GM18951 (cell line): ENCODE measurements around the gene UBE2D1.

Experiments used
- POLR2A ChIP-seq: IDR thresholded peaks from 4 replicates; pipeline ENCODE4 v1.6.1; 2011; ENCODE audit warnings: mild to moderate bottlenecking; ENCODE audit not compliant: insufficient read length, insufficient read depth; ENCODE audit errors: extremely low read depth
- in situ Hi-C: fragments of 300-500 bp; cut with MboI; formaldehyde crosslinking; loops from one replicate; pipeline ENCODE4 v1.12.0; 2022; ENCODE audit warnings: low sequenced_read_pairs, mixed read lengths, inconsistent platforms; ENCODE audit not compliant: unreplicated experiment

Gene UBE2D1

GRCh38 chr10:58372607-58373441, 38.0 kb downstream of the UBE2D1 start:
- in situ Hi-C loops: no loop called here
- TF ChIP-seq POLR2A: no peak

- no peak for TF ChIP-seq POLR2A
- in situ Hi-C loops: no loop called here
These were observed 38.6 kb downstream of the UBE2D1 start for GRCh38 chr10:58373442-58373827.

GRCh38 chr10:58382489-58382995, 47.7 kb downstream of the UBE2D1 start:
- in situ Hi-C loops: no loop called here

GRCh38 chr10:58384095-58384494, 49.3 kb downstream of the UBE2D1 start:
- TF ChIP-seq POLR2A: no peak
- in situ Hi-C loops: no loop called here

More at GRCh38 chr10:58382489-58382995, 47.7 kb downstream of the UBE2D1 start:
- no peak for TF ChIP-seq POLR2A

GRCh38 chr10:58384544-58384998, 49.8 kb downstream of the UBE2D1 start:
- in situ Hi-C loops: no loop called here

GRCh38 chr10:58384999-58385783, 50.4 kb downstream of the UBE2D1 start, which contains the start of gene TFAM:
Gene TFAM (plus strand): TSS chr10:58385410. CDS start chr10:58385548, 138 bp downstream.
- in situ Hi-C loops: no loop called here

More at GRCh38 chr10:58384544-58384998, 49.8 kb downstream of the UBE2D1 start:
- TF ChIP-seq POLR2A: no peak

GRCh38 chr10:58385784-58386112, 50.9 kb downstream of the UBE2D1 start:
- no peak for TF ChIP-seq POLR2A
- in situ Hi-C loops: no loop called here

More at GRCh38 chr10:58384999-58385783, 50.4 kb downstream of the UBE2D1 start, which contains the start of gene TFAM:
- peak; percentile 98 for TF ChIP-seq POLR2A

GRCh38 chr10:58389024-58389423, 54.2 kb downstream of the UBE2D1 start:
- no peak for TF ChIP-seq POLR2A
- in situ Hi-C loops: no loop called here

GRCh38 chr10:58393317-58393716, 58.5 kb downstream of the UBE2D1 start:
- in situ Hi-C loops: no loop called here
- no peak for TF ChIP-seq POLR2A

GRCh38 chr10:58394471-58394870, 59.7 kb downstream of the UBE2D1 start:
- in situ Hi-C loops: no loop called here
- TF ChIP-seq POLR2A: no peak

- in situ Hi-C loops: no loop called here
These were observed 61.3 kb downstream of the UBE2D1 start for GRCh38 chr10:58396057-58396456.

GRCh38 chr10:58397830-58398229, 63.0 kb downstream of the UBE2D1 start:
- in situ Hi-C loops: no loop called here
- TF ChIP-seq POLR2A: no peak

More at GRCh38 chr10:58396057-58396456, 61.3 kb downstream of the UBE2D1 start:
- TF ChIP-seq POLR2A: no peak

- TF ChIP-seq POLR2A: no peak
- in situ Hi-C loops: no loop called here
These were observed 64.6 kb downstream of the UBE2D1 start for GRCh38 chr10:58399410-58399809.
